ENCODE results near the gene B4GALNT2. TPM values are rescaled to one million over a fixed set of nuclear protein-coding genes. Genes with fewer than 3 reads are reported as not detected.
A peak's percentile ranks its signal among the peaks of the same experiment; 100 is the strongest.
"Not testable (repeated sequence)": the region's sequence is repeated elsewhere in the genome, so short reads cannot be mapped to it uniquely, and the experiment has no call there.

B4GALNT2 gene
- total RNA-seq (ENCODE audit: unreplicated experiment): 0.98 TPM
- long read RNA-seq: 0 reads

GRCh38 chr17:49132699-49133364 lies at the start of gene B4GALNT2:
TSS of gene B4GALNT2 (plus strand) at chr17:49132769. CDS start at chr17:49132793, 24 bp downstream.
- no peak for TF ChIP-seq CTCF (IDR thresholded peaks at IDR 0.05; ENCODE audit: partially characterized antibody, unreplicated experiment)
- Mint-ChIP-seq H3K4me1 (ENCODE audit: low read depth, unreplicated experiment) (no peaks in the 10 kb centered on the region), H3K27ac (ENCODE audit: unreplicated experiment) (peak within 1 kb of the TSS; percentile 11), H3K9me3 (ENCODE audit: unreplicated experiment) (peaks cover 8% of the 10 kb centered on the region), H3K27me3 (ENCODE audit: unreplicated experiment) (peaks cover 8% of the 10 kb centered on the region), H3K4me3 (ENCODE audit: unreplicated experiment) (peak within 1 kb of the TSS; percentile 83), H3K36me3 (ENCODE audit: unreplicated experiment) (peaks cover 14% of the 10 kb centered on the region)
- peak; percentile 35 for DNase-seq

GRCh38 chr17:49085046-49085445 lies 47.5 kb upstream of the B4GALNT2 start:
- not testable (repeated sequence) for H3K9me3 Mint-ChIP-seq (ENCODE audit: unreplicated experiment); H3K36me3 Mint-ChIP-seq (ENCODE audit: unreplicated experiment); DNase-seq

GRCh38 chr17:49085565-49086315 lies 46.8 kb upstream of the B4GALNT2 start:
- TF ChIP-seq CTCF (IDR thresholded peaks at IDR 0.05; ENCODE audit: partially characterized antibody, unreplicated experiment): no peak
- H3K4me3 Mint-ChIP-seq (ENCODE audit: unreplicated experiment): no peak overlapping the region
- H3K36me3 Mint-ChIP-seq (ENCODE audit: unreplicated experiment): peaks cover 4% of the 10 kb centered on the region
- H3K27ac Mint-ChIP-seq (ENCODE audit: unreplicated experiment): no peak overlapping the region
- DNase-seq: no peak
- peaks cover 2% of the 10 kb centered on the region for H3K9me3 Mint-ChIP-seq (ENCODE audit: unreplicated experiment)
- H3K27me3 Mint-ChIP-seq (ENCODE audit: unreplicated experiment): peaks cover 2% of the 10 kb centered on the region
- no peaks in the 10 kb centered on the region for H3K4me1 Mint-ChIP-seq (ENCODE audit: low read depth, unreplicated experiment)

More at GRCh38 chr17:49085046-49085445, 47.5 kb upstream of the B4GALNT2 start:
- not testable (repeated sequence) for H3K27me3 Mint-ChIP-seq (ENCODE audit: unreplicated experiment); H3K27ac Mint-ChIP-seq (ENCODE audit: unreplicated experiment); H3K4me3 Mint-ChIP-seq (ENCODE audit: unreplicated experiment); H3K4me1 Mint-ChIP-seq (ENCODE audit: low read depth, unreplicated experiment)

GRCh38 chr17:49086316-49086605 lies 46.3 kb upstream of the B4GALNT2 start:
- Mint-ChIP-seq H3K4me3 (ENCODE audit: unreplicated experiment) (no peak overlapping the region), H3K27ac (ENCODE audit: unreplicated experiment) (no peak overlapping the region), H3K36me3 (ENCODE audit: unreplicated experiment) (peaks cover 4% of the 10 kb centered on the region), H3K27me3 (ENCODE audit: unreplicated experiment) (peaks cover 2% of the 10 kb centered on the region), H3K4me1 (ENCODE audit: low read depth, unreplicated experiment) (no peaks in the 10 kb centered on the region), H3K9me3 (ENCODE audit: unreplicated experiment) (peaks cover 2% of the 10 kb centered on the region)
- no peak for DNase-seq
- TF ChIP-seq CTCF (IDR thresholded peaks at IDR 0.05; ENCODE audit: partially characterized antibody, unreplicated experiment): no peak

- DNase-seq: no peak
- Mint-ChIP-seq H3K36me3 (ENCODE audit: unreplicated experiment) (peaks cover 4% of the 10 kb centered on the region), H3K27me3 (ENCODE audit: unreplicated experiment) (peaks cover 2% of the 10 kb centered on the region), H3K4me3 (ENCODE audit: unreplicated experiment) (no peak overlapping the region), H3K4me1 (ENCODE audit: low read depth, unreplicated experiment) (no peaks in the 10 kb centered on the region), H3K9me3 (ENCODE audit: unreplicated experiment) (peaks cover 2% of the 10 kb centered on the region), H3K27ac (ENCODE audit: unreplicated experiment) (no peak overlapping the region)
- no peak for TF ChIP-seq CTCF (IDR thresholded peaks at IDR 0.05; ENCODE audit: partially characterized antibody, unreplicated experiment)
These were observed 45.9 kb upstream of the B4GALNT2 start for GRCh38 chr17:49086649-49087048.

Measured in glutamatergic neuron (in vitro differentiated cells).